GM18907 (cell line): ENCODE results near the gene MYH15.

Experiments used
- ATAC-seq: cut with Tn5 transposase; IDR thresholded peaks from one replicate; pipeline ENCODE4 v1.9.1; 2021; ENCODE audit warnings: mild to moderate bottlenecking, moderate library complexity; ENCODE audit not compliant: unreplicated experiment

The MYH15 gene

GRCh38 chr3:108473711-108474110, 36.7 kb downstream of the MYH15 start:
- no peak for ATAC-seq

GRCh38 chr3:108472001-108472591, 38.3 kb downstream of the MYH15 start:
- no peak for ATAC-seq

- no peak for ATAC-seq
These were observed 39.0 kb downstream of the MYH15 start for GRCh38 chr3:108471426-108471825.

- ATAC-seq: no peak
These were observed 41.3 kb downstream of the MYH15 start for GRCh38 chr3:108469126-108469525.

GRCh38 chr3:108468577-108468976, 41.8 kb downstream of the MYH15 start:
- no peak for ATAC-seq

GRCh38 chr3:108462899-108463298, 47.5 kb downstream of the MYH15 start:
- no peak for ATAC-seq

- ATAC-seq: no peak
These were observed 48.7 kb downstream of the MYH15 start for GRCh38 chr3:108461661-108462111.

GRCh38 chr3:108459225-108459624, 51.2 kb downstream of the MYH15 start:
- no peak for ATAC-seq

GRCh38 chr3:108455212-108455705, 55.1 kb downstream of the MYH15 start:
- no peak for ATAC-seq

- no peak for ATAC-seq
These were observed 56.8 kb downstream of the MYH15 start for GRCh38 chr3:108453565-108453964.

- ATAC-seq: no peak
These were observed 60.0 kb downstream of the MYH15 start for GRCh38 chr3:108450444-108450843.

GRCh38 chr3:108448593-108448992, 61.8 kb downstream of the MYH15 start:
- ATAC-seq: peak; percentile 68

- ATAC-seq: no peak
These were observed 63.1 kb downstream of the MYH15 start for GRCh38 chr3:108447096-108447847.

- ATAC-seq: no peak
These were observed 68.1 kb downstream of the MYH15 start for GRCh38 chr3:108442281-108442680.

- no peak for ATAC-seq
These were observed 68.9 kb downstream of the MYH15 start for GRCh38 chr3:108441518-108441917.

- no peak for ATAC-seq
These were observed 69.3 kb downstream of the MYH15 start for GRCh38 chr3:108441071-108441507.

GRCh38 chr3:108438542-108438941, 71.9 kb downstream of the MYH15 start:
- no peak for ATAC-seq

GRCh38 chr3:108437439-108437838, 73.0 kb downstream of the MYH15 start:
- ATAC-seq: no peak

- no peak for ATAC-seq
These were observed 76.5 kb downstream of the MYH15 start for GRCh38 chr3:108433928-108434327.

- ATAC-seq: no peak
These were observed 78.0 kb downstream of the MYH15 start for GRCh38 chr3:108432431-108432830.

- ATAC-seq: no peak
These were observed 79.9 kb downstream of the MYH15 start for GRCh38 chr3:108430540-108430939.

- no peak for ATAC-seq
These were observed 81.8 kb downstream of the MYH15 start for GRCh38 chr3:108428586-108428985.
